NCI-H345 treated with DMSO at 0.1 percent for 48 hours (cell line): ENCODE results near the gene SUCO.
"Not testable (repeated sequence)": the region's sequence is repeated elsewhere in the genome, so short reads cannot be mapped to it uniquely, and the experiment has no call there.

Experiments
- DNase-seq: peaks from one replicate; lab custom pipeline; 2025; ENCODE audit not compliant: unreplicated experiment; lab: John Stamatoyannopoulos, UW

Gene SUCO

GRCh38 chr1:172532700-172533512, at the start of gene SUCO:
SUCO (plus strand) TSS chr1:172533150; CDS start chr1:172533436, 286 bp downstream.
- DNase-seq: peak; percentile 97

GRCh38 chr1:172483448-172483847, 49.5 kb upstream of the SUCO start:
- no peak for DNase-seq

GRCh38 chr1:172484252-172484651, 48.7 kb upstream of the SUCO start:
- DNase-seq: no peak

GRCh38 chr1:172485626-172486025, 47.3 kb upstream of the SUCO start:
- no peak for DNase-seq

GRCh38 chr1:172486805-172487454, 46.0 kb upstream of the SUCO start:
- no peak for DNase-seq

- DNase-seq: no peak
Measured at GRCh38 chr1:172487550-172487949, 45.4 kb upstream of the SUCO start.

- no peak for DNase-seq
Measured at GRCh38 chr1:172488393-172488792, 44.6 kb upstream of the SUCO start.

GRCh38 chr1:172489847-172490246, 43.1 kb upstream of the SUCO start:
- no peak for DNase-seq

- no peak for DNase-seq
Measured at GRCh38 chr1:172492421-172492820, 40.5 kb upstream of the SUCO start.

GRCh38 chr1:172494166-172494565, 38.8 kb upstream of the SUCO start:
- DNase-seq: no peak

- DNase-seq: not testable (repeated sequence)
Measured at GRCh38 chr1:172496127-172496526, 36.8 kb upstream of the SUCO start.

GRCh38 chr1:172496678-172497077, 36.3 kb upstream of the SUCO start:
- DNase-seq: no peak

GRCh38 chr1:172497230-172497629, 35.7 kb upstream of the SUCO start:
- no peak for DNase-seq

- DNase-seq: no peak
Measured at GRCh38 chr1:172498857-172499256, 34.1 kb upstream of the SUCO start.

- no peak for DNase-seq
Measured at GRCh38 chr1:172499636-172500141, 33.3 kb upstream of the SUCO start.

- DNase-seq: no peak
Measured at GRCh38 chr1:172500207-172500606, 32.7 kb upstream of the SUCO start.

GRCh38 chr1:172507741-172508140, 25.2 kb upstream of the SUCO start:
- DNase-seq: no peak

- no peak for DNase-seq
Measured at GRCh38 chr1:172510479-172510878, 22.5 kb upstream of the SUCO start.

- no peak for DNase-seq
Measured at GRCh38 chr1:172512591-172512990, 20.4 kb upstream of the SUCO start.

- DNase-seq: no peak
Measured at GRCh38 chr1:172513479-172513878, 19.5 kb upstream of the SUCO start.

- DNase-seq: no peak
Measured at GRCh38 chr1:172514108-172514507, 18.8 kb upstream of the SUCO start.

- DNase-seq: no peak
Measured at GRCh38 chr1:172515436-172515835, 17.5 kb upstream of the SUCO start.
